ENCODE data around the gene SLC4A7.
"Not testable (repeated sequence)": the region's sequence is repeated elsewhere in the genome, so short reads cannot be mapped to it uniquely, and the experiment has no call there.

SLC4A7 gene

DNA sequence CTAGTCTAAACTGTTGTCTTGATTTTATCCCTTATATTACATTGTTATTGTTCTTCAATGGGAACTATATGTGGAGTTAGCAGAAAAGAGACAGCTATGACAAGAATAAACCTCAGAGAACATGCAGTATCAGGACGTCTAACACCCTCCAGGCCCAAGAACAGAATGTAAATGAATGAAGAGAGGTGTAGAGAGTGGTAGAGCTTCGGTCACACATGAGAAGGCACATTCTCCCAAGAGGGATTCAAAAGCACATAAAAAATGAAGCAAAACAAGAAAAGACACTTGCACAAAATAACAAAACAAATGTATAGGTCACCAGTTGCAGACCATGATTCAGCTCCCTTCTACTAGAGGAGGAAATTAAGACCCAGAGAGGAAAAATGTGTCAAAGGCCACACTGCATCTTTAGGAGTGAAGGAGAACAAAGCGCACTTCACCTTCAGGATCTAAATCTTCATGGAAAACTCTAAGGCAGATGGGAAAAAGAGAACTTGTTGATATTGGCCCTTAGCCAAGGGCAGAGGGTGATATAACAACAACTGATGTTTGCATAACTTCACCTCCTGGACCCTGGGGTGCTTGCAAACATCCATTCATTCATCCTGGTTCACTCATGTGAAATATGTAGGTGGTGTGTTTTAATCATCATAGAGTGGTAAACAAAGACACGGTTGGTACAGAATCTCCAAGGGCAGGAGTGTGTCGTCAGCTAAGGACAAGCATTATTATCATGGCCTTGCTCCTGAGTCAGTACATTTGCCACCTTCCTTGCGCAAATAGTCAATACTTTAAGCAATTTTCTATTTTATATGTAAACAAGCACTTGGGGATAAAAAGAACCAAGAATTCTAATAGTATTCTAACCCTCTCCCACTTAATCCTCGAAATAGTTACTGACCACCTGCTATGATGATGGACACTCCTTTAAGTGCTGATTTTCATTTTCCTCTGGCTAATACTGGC, 123.8 kb downstream of the SLC4A7 start:
- no peak for DNase-seq (ENCODE audit: low spot score)
- FAIRE-seq = no peak

DNA sequence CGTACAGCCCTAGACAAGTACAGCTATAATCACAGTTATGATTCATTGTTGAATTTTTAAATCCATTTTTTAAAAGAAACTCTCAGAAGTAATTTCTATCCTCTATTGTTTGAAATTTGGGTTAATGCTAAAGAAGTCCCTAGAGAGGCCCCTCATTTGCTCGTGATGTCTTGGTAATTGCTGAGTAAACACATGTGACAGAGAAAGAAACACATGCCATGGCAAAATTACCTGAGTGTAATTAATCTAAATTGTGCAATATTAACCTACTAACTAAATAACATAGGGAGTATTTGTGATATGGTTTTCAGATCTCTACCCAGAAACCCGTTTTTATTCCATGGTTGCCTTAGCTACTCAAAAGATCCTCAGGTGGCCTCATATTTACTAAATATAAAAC, 125.8 kb downstream of the SLC4A7 start:
- FAIRE-seq (no peak), DNase-seq (ENCODE audit: low spot score) (no peak)

DNA sequence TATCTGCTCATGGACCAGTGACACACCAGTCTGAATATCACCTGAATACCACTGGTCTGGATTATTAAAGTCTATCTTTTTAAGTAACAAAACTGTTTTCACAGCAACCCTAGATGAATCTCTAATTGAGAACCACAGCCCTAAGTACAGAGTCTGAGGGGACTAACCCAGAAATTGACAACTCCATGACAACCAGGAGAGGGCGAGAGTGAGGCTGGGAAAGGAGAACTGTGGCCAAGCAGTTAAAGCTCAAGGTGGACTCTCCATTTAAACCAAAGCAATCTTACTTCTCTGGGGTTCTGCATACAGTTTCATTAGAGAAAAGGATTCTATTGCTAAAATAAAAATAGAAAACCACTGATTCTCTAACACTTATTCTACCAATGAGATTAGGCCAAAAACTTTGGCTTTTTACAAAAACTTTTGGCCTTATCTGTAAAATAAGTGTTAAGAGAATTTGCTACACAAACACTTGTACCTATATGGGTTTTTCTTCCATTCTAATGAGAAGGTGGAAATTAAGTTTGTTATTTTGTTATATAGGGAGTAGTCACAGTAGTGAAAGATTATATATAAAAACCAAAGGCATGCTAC, 126.4 kb downstream of the SLC4A7 start:
- FAIRE-seq (no peak), DNase-seq (ENCODE audit: low spot score) (peak; percentile 54)

DNA sequence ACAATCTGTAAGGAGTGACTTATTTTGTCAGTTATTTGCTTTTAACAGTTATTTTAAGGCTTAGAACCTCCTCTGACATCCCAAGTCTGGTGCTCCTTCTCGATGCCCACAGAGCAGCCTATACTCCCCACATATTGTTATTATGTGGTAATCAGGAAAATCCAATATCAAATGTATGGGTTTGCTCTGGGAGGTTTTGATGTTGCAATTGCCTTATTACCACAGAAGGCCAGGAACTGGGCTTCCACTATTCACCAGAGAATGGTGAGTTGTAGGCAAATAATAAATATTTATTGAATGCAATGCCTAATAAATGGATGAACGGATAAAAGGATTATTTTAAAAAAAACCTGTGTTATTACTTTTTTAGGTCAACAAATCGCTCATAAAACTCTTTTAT, 127.2 kb downstream of the SLC4A7 start:
- no peak for FAIRE-seq
- no peak for DNase-seq (ENCODE audit: low spot score)

DNA sequence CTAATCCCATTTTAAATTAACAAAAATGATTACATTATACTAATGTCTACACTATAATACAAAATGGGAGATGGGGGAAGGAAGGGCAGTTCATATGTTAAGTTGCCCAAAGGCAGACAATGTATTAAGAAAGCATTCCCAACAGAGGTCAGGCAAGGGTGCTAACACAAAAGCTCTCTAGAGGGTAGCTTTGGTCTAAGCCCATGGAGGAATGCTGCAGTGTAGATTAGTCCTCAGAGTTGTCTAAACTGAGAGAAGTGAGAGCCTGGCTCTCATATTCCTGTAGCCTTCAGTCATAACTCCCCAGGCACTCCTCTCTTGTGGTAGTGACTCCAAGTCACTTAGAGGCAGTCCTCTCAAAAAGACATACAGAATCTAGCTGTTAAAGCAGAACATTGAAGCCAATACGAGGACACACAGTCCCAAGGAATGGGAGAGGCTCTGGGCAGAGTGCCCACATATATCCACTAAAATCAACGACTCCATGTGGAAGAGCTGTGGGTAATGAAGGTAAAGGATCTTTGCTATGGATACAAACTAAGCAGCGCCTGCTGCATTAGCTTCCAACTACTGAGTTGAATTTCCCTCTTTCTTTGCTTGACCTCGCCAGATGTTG, 129.5 kb downstream of the SLC4A7 start:
- FAIRE-seq (no peak), DNase-seq (ENCODE audit: low spot score) (no peak)

DNA sequence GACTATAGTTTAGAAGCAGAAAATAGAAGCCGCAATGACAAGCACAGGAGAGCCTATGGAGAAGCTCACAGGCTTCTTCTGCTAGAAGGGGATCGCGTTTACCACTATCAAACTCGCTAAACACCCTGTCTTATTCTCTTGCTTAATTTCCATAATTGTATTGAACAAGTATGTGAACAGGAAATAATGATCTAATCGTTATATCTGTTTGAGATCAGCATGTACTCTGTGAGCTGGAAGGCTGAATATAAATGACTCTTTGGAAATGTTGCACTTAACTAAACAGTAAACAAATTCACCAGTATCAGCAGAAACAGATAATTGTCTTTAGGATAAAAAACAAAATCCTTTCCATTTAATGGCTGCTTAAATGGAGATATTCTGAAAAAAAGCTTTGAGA, 130.0 kb downstream of the SLC4A7 start:
- FAIRE-seq = no peak
- no peak for DNase-seq (ENCODE audit: low spot score)

DNA sequence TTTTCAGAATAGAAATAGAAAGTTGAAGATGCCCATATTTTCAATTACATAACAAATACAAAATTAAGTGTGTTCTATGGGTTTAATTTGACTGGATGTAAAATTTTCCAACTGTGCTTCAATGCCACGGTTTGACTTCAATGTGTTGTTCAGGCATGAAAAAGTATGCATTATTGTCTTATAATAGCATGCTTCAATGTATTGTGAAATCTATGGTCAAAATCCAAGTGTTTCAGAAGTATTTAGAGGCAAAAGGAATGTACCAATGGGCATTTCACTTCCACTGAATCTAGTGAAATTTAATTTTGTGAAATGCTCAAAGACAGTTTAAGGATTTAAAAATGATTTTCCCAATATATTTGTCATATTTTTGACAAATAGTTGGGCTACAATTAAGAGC, 131.0 kb downstream of the SLC4A7 start:
- DNase-seq (ENCODE audit: low spot score) (no peak), FAIRE-seq (no peak)

DNA sequence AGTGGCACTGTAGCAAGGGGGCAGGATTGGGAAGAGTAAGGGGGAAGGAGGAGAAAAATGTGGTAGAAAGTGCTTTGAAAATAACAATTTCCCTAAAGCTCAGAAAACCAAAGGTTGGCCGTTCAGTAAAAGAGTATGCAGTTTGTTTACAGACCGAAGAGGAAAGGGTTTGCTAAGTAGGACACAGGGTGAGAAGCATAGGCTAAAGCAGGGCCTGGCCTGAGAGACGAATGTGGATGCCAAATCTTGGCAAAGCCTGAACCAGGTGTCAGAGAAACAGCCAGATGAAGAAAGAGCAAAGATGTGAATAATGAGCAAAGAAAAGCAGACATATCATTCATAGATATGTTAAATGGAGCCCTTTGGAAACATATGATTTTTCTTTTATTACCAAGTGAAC, 132.1 kb downstream of the SLC4A7 start:
- no peak for DNase-seq (ENCODE audit: low spot score)
- no peak for FAIRE-seq

DNA sequence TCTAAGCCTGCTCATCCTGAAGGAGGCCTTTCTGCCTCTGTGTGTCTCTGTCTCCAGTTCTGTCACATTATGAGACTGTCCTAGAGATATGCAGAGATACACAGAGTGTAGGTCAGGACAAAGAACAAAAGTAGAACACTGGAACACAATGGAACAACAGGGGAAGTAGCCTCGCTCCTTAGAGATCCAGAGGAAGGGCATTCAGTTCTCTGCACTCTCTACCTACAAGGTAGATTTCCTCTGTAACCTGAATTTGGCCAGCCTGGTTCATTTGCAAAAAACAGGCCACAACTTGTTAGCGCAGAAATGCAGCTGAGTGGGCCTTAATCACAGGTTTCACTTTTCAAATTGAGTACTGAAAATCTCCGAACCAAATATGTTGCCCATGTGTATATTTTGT, 134.4 kb downstream of the SLC4A7 start:
- FAIRE-seq (peak; percentile 30), DNase-seq (ENCODE audit: low spot score) (no peak)

- DNase-seq (ENCODE audit: low spot score) (no peak), FAIRE-seq (no peak)
These were observed 138.0 kb downstream of the SLC4A7 start for GRCh38 chr3:27345959-27346865.

DNA sequence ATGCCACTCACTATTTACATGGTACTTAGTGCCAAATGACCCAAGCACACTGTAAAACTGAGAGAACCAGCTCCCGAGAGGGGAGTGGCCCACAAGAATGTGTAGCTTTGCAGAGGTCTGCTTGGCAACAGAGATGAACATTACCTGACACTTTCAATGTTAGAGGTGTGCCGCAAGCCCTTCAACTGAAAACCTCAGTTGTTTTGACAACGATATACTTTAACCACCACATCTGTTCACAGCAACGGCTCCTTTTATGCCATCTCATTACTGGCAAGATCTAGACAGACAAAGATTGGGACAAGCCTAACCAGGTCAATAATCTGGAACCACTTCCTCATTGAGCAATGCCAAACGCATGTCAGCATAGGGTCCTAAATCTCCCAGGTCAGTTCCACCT, 138.7 kb downstream of the SLC4A7 start:
- FAIRE-seq = no peak

DNA sequence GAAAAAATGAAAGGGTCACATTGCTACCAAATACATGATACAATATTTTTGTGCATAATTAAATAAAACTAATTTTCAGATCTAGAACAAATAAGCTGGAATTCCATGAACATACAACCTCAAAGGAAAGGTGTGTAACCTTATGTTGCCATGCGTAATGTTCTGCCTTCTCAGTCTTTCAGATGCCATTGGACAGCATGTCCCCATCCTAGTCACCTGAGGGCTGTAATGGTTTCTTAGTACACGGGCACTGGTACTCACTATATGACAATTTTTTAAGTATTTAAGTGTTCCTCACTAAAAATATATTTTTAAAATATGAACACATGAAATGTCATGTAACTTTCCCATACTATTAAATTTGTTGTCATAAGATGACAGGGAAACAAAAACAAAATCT, 139.1 kb downstream of the SLC4A7 start:
- no peak for DNase-seq (ENCODE audit: low spot score)
- FAIRE-seq = no peak

More for the DNA sequence above, 138.7 kb downstream of the SLC4A7 start:
- no peak for DNase-seq (ENCODE audit: low spot score)

DNA sequence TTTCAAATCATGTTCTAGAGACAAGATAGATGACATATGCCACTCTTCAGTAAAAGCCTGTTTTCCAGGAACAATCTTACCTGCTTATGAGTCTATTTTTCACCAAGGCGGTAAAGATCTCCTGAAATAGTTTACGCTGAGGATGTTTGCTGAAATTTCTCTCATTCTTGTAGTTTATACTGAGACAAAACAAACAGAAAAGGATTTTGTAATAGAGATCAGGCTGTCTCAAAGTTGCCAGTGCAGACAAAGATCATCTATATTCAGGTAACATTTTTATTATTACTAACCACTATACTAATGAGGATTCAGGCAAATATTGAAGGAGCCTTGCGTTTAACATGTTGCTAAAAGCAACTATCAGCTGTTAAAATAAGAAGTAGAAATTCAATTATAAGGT, 140.0 kb downstream of the SLC4A7 start:
- FAIRE-seq (no peak), DNase-seq (ENCODE audit: low spot score) (no peak)

GRCh38 chr3:27342267-27342666, 141.9 kb downstream of the SLC4A7 start:
- DNase-seq (ENCODE audit: low spot score) (no peak), FAIRE-seq (no peak)

GRCh38 chr3:27340534-27340933, 143.7 kb downstream of the SLC4A7 start:
- DNase-seq (ENCODE audit: low spot score) = no peak
- FAIRE-seq = no peak

DNA sequence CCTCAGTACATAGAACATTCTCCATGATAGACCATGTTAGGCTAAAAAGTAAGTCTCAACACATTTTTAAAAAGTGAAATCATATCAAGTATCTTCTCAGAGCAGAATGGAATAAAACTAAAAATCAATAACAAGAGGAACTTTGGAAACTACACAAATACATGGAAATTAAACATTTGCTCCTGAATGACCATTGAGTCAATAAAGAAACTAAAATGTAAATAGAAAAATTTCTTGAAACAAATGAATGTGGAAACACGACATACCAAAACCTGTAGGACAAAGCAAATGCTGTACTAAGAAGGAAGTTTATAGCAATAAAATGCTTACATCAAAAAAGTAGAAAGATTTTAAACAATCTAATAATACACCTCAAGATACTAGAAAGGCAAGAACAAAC, 148.6 kb downstream of the SLC4A7 start:
- FAIRE-seq = no peak
- DNase-seq (ENCODE audit: low spot score) = no peak

GRCh38 chr3:27333843-27334242, 150.3 kb downstream of the SLC4A7 start:
- FAIRE-seq = peak; percentile 66

DNA sequence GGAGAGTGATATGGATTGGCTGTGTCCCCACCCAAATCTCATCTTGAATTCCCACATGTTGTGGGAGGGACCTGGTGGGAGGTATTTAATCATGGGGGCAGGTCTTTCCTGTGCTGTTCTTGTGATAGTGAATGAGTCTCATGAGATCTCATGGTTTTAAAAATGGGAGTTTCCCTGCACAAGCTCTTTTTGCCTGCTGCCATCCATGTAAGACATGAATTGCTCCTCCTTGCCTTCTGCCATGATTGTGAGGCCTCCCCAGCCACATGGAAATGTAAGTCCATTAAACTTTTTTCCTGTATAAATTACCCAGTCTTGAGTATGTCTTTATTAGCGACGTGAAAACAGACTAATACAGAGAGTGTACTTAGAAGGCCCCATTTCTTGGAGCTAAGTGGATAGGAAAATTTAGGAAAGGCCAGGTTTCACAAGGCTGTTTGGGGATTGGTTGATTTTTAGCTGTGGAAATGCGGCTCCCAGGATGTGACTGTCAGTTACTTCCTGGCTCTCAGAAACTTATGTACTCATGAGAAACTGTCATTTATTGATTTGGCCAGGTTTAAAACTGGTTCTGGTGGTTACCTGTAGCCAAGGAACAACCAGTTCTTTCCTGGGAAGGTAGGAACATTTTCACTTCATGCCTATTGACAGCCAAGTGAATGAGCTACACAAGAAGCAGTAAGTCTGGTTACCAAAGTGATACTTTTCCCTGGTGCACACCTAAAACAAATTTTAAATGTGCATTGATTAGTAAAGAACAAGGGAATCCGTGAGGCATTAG, 155.0 kb downstream of the SLC4A7 start:
- FAIRE-seq; DNase-seq (ENCODE audit: low spot score): not testable (repeated sequence)

More at GRCh38 chr3:27333843-27334242, 150.3 kb downstream of the SLC4A7 start:
- no peak for DNase-seq (ENCODE audit: low spot score)

- peak; percentile 62 for DNase-seq (ENCODE audit: low spot score)
- peak; percentile 71 for FAIRE-seq
These were observed 157.3 kb downstream of the SLC4A7 start for GRCh38 chr3:27326629-27327545.

Data from urothelium cell line (cell line).